SK-N-SH treated with all-trans-retinoic acid at 6 μM for 48 hours (cell line): ENCODE results near the gene ABR.

Experiments
- ARNTL ChIP-seq: fragments of 450-650 bp; formaldehyde crosslinking; IDR thresholded peaks from 2 replicates; pipeline ENCODE4 v1.5.0; 2020; ENCODE audit warnings: low read depth, mild to moderate bottlenecking, moderate library complexity, borderline replicate concordance
- CSDC2 ChIP-seq: fragments of 250-450 bp; sonication (Bioruptor Pico); IDR thresholded peaks from 2 replicates; pipeline ENCODE4 v1.5.0; 2020; ENCODE audit warnings: mild to moderate bottlenecking, moderate library complexity
- GLIS3 ChIP-seq: fragments of 250-450 bp; sonication (Bioruptor Pico); IDR thresholded peaks from 2 replicates; pipeline ENCODE4 v1.5.0; 2020; ENCODE audit warnings: mild to moderate bottlenecking, moderate library complexity
- OSR1 ChIP-seq: fragments of 250-450 bp; sonication (Bioruptor Pico); IDR thresholded peaks from 2 replicates; pipeline ENCODE4 v1.8.0; 2022; ENCODE audit warnings: moderate library complexity, mild to moderate bottlenecking, inconsistent platforms
- PPARA ChIP-seq: fragments of 250-450 bp; sonication (Bioruptor Pico); IDR thresholded peaks from 2 replicates; pipeline ENCODE4 v1.5.0; 2020; ENCODE audit warnings: mild to moderate bottlenecking, borderline replicate concordance
- RARB ChIP-seq: fragments of 250-450 bp; sonication (Bioruptor Pico); IDR thresholded peaks from 2 replicates; pipeline ENCODE4 v1.8.0; 2021; ENCODE audit warnings: mild to moderate bottlenecking, moderate library complexity
- SNAI2 ChIP-seq: fragments of 250-450 bp; sonication (Bioruptor Pico); IDR thresholded peaks from 2 replicates; pipeline ENCODE4 v1.5.0; 2020; ENCODE audit warnings: mild to moderate bottlenecking, moderate library complexity
- ZFP3 ChIP-seq: fragments of 250-450 bp; sonication (Bioruptor Pico); IDR thresholded peaks from 2 replicates; pipeline ENCODE4 v1.5.0; 2020; ENCODE audit warnings: mild to moderate bottlenecking, moderate library complexity
- ZFP30 ChIP-seq: fragments of 450-650 bp; formaldehyde crosslinking; IDR thresholded peaks from 2 replicates; pipeline ENCODE4 v1.5.0; 2022; ENCODE audit warnings: mild to moderate bottlenecking, moderate library complexity
- ZNF565 ChIP-seq: fragments of 450-650 bp; formaldehyde crosslinking; conservative IDR thresholded peaks from 2 replicates; pipeline ENCODE4 v1.5.0; 2020; ENCODE audit warnings: low read depth, mild to moderate bottlenecking, moderate library complexity
- ZNF70 ChIP-seq: fragments of 450-650 bp; formaldehyde crosslinking; IDR thresholded peaks from 2 replicates; pipeline ENCODE4 v1.5.0; 2020; ENCODE audit warnings: mild to moderate bottlenecking, moderate library complexity
- TF ChIP-seq, protein P1 (sequence below): fragments of 250-450 bp; sonication (Bioruptor Pico); IDR thresholded peaks from 2 replicates; pipeline ENCODE4 v1.5.0; 2020; ENCODE audit warnings: mild to moderate bottlenecking, moderate library complexity
- TF ChIP-seq, protein P2 (sequence below): fragments of 250-450 bp; sonication (Bioruptor Pico); IDR thresholded peaks from 2 replicates; pipeline ENCODE4 v1.8.0; 2020; ENCODE audit warnings: mild to moderate bottlenecking, moderate library complexity, borderline replicate concordance
- TF ChIP-seq, protein P3 (sequence below): fragments of 250-450 bp; sonication (Bioruptor Pico); IDR thresholded peaks from 2 replicates; pipeline ENCODE4 v1.5.1; 2020; ENCODE audit warnings: low read depth, mild to moderate bottlenecking, moderate library complexity

DNA sequence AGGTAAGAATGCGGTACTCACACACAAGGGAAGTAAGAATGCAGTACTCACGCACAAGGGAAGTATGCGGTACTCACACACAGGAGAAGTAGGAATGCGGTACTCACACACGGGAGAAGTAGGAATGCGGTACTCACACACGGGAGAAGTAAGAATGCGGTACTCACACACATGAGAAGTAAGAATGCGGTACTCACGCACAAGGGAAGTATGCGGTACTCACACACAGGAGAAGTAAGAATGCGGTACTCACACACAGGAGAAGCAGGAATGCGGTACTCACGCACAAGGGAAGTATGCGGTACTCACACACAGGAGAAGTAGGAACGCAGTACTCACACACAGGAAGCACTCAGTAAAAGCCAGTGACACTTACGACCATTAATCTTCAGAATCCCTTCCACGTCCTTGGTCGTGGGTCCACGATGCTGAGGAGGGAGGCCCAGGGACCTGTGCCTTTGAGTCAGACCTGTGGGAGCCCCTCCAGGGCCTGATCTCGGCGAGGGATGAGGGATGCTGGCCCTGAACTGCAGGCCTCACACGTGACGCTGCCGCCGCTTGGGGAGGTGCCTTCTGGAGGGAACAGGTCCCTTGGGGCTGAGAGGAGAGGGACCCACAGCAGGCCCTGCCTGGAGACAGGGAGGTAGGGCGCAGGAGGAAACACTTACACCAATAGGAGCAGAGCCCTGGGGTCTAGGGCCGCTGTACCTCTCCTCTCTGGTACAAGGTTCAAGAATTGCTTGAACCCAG is 20.2 kb downstream of the ABR start:
- TF ChIP-seq PPARA (CRISPR knock-in tag) (no peak), RARB (CRISPR knock-in tag) (no peak), ZNF565 (CRISPR knock-in tag) (no peak), OSR1 (CRISPR knock-in tag) (no peak), ZFP30 (no peak), ZNF70 (no peak), CSDC2 (no peak), SNAI2 (no peak), ZFP3 (no peak), GLIS3 (CRISPR knock-in tag) (no peak), ARNTL (no peak)
- TF ChIP-seq, protein P1, sequence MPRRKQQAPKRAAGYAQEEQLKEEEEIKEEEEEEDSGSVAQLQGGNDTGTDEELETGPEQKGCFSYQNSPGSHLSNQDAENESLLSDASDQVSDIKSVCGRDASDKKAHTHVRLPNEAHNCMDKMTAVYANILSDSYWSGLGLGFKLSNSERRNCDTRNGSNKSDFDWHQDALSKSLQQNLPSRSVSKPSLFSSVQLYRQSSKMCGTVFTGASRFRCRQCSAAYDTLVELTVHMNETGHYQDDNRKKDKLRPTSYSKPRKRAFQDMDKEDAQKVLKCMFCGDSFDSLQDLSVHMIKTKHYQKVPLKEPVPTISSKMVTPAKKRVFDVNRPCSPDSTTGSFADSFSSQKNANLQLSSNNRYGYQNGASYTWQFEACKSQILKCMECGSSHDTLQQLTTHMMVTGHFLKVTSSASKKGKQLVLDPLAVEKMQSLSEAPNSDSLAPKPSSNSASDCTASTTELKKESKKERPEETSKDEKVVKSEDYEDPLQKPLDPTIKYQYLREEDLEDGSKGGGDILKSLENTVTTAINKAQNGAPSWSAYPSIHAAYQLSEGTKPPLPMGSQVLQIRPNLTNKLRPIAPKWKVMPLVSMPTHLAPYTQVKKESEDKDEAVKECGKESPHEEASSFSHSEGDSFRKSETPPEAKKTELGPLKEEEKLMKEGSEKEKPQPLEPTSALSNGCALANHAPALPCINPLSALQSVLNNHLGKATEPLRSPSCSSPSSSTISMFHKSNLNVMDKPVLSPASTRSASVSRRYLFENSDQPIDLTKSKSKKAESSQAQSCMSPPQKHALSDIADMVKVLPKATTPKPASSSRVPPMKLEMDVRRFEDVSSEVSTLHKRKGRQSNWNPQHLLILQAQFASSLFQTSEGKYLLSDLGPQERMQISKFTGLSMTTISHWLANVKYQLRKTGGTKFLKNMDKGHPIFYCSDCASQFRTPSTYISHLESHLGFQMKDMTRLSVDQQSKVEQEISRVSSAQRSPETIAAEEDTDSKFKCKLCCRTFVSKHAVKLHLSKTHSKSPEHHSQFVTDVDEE = no peak
- TF ChIP-seq, protein P2, sequence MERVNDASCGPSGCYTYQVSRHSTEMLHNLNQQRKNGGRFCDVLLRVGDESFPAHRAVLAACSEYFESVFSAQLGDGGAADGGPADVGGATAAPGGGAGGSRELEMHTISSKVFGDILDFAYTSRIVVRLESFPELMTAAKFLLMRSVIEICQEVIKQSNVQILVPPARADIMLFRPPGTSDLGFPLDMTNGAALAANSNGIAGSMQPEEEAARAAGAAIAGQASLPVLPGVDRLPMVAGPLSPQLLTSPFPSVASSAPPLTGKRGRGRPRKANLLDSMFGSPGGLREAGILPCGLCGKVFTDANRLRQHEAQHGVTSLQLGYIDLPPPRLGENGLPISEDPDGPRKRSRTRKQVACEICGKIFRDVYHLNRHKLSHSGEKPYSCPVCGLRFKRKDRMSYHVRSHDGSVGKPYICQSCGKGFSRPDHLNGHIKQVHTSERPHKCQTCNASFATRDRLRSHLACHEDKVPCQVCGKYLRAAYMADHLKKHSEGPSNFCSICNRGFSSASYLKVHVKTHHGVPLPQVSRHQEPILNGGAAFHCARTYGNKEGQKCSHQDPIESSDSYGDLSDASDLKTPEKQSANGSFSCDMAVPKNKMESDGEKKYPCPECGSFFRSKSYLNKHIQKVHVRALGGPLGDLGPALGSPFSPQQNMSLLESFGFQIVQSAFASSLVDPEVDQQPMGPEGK = no peak
- TF ChIP-seq, protein P3, sequence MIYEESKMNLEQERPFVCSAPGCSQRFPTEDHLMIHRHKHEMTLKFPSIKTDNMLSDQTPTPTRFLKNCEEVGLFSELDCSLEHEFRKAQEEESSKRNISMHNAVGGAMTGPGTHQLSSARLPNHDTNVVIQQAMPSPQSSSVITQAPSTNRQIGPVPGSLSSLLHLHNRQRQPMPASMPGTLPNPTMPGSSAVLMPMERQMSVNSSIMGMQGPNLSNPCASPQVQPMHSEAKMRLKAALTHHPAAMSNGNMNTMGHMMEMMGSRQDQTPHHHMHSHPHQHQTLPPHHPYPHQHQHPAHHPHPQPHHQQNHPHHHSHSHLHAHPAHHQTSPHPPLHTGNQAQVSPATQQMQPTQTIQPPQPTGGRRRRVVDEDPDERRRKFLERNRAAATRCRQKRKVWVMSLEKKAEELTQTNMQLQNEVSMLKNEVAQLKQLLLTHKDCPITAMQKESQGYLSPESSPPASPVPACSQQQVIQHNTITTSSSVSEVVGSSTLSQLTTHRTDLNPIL = no peak
